PFSK-1 (cell line): ENCODE measurements around the gene TPPP.

Experiments used
- FOXP2 ChIP-seq: optimal IDR thresholded peaks from 2 replicates; pipeline ENCODE3; 2011; ENCODE audit warnings: borderline replicate concordance, control low read depth, inconsistent platforms; ENCODE audit not compliant: insufficient read depth; ENCODE audit errors: extremely low read length, extremely low read depth
- POLR2AphosphoS5 ChIP-seq: IDR thresholded peaks from 2 replicates; pipeline ENCODE4 v1.6.1; 2012; ENCODE audit warnings: low read depth, mild to moderate bottlenecking, control low read depth, low read length, moderate library complexity
- SIN3A ChIP-seq: IDR thresholded peaks from 2 replicates; pipeline ENCODE4 v1.6.1; 2012; ENCODE audit warnings: mild to moderate bottlenecking, low read length, moderate library complexity, borderline replicate concordance; ENCODE audit not compliant: insufficient read depth
- TAF1 ChIP-seq: IDR thresholded peaks from 2 replicates; pipeline ENCODE4 v1.6.1; 2012; ENCODE audit warnings: low read length, control low read depth, borderline replicate concordance; ENCODE audit not compliant: insufficient read depth
- TF ChIP-seq, protein P1 (sequence below), 2 experiments: IDR thresholded peaks; 2 replicates each; pipeline versions ENCODE4 v1.6.1 to v1.8.0; 2011 to 2012; ENCODE audit warnings: low read depth in 2 of 2, low read length in 2 of 2, control low read depth in 1 of 2, inconsistent platforms in 1 of 2, mild to moderate bottlenecking in 1 of 2, moderate library complexity in 1 of 2; ENCODE audit not compliant: insufficient read depth in 1 of 2

TPPP gene

DNA sequence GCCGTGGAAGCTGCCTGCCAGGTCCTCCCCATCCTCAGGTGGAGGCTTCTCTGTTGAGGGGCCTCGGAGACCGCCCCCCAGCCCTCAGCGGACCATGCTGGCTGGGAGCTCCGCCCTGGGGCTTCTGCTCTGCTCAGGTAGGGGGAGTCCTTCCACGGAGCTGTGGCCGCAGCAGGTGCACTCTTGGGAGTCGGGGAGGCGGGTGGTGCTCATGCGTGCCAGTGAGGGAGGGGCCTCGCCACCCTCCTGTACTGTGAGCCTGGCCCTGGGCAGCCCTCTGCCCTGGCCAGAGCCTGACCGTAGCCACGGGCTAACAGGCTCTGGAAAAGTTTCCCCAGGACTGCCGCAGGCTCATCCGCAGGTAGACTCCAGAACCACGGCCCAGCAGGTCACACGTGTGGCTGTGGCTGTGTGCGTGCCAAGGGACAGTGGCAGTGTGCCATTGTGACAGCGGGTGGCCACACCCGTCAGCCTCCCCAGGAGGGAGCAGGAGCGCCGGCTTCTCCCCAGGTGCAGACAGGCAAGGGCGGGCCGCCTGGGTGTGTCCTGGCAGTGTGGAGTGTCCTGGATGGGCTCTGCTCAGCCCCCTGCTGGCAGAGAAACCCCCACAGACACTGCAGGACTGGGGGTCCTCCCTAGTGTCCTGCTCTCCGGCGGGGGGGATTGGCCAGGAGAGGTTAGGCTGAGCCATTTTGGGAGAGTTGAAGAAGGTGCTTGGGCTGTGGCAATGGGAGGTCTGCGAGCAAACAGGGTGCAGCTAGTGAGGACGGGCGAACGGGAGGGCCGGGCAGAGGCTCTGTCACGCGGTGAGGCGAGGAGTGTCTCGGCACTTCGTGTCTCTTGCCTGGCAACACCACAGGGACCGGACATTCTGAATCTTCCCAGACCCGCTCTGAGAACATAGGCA lies 29.5 kb downstream of the TPPP start:
- TF ChIP-seq TAF1: no peak
- TF ChIP-seq, protein P1, sequence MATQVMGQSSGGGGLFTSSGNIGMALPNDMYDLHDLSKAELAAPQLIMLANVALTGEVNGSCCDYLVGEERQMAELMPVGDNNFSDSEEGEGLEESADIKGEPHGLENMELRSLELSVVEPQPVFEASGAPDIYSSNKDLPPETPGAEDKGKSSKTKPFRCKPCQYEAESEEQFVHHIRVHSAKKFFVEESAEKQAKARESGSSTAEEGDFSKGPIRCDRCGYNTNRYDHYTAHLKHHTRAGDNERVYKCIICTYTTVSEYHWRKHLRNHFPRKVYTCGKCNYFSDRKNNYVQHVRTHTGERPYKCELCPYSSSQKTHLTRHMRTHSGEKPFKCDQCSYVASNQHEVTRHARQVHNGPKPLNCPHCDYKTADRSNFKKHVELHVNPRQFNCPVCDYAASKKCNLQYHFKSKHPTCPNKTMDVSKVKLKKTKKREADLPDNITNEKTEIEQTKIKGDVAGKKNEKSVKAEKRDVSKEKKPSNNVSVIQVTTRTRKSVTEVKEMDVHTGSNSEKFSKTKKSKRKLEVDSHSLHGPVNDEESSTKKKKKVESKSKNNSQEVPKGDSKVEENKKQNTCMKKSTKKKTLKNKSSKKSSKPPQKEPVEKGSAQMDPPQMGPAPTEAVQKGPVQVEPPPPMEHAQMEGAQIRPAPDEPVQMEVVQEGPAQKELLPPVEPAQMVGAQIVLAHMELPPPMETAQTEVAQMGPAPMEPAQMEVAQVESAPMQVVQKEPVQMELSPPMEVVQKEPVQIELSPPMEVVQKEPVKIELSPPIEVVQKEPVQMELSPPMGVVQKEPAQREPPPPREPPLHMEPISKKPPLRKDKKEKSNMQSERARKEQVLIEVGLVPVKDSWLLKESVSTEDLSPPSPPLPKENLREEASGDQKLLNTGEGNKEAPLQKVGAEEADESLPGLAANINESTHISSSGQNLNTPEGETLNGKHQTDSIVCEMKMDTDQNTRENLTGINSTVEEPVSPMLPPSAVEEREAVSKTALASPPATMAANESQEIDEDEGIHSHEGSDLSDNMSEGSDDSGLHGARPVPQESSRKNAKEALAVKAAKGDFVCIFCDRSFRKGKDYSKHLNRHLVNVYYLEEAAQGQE (IDR thresholded peaks at IDR 0.05; ENCODE audit: insufficient read depth in 1 of 2, low read depth in 2 of 2, low read length in 2 of 2): no peak
- TF ChIP-seq SIN3A: no peak

GRCh38 chr5:662751-663435 lies 30.3 kb downstream of the TPPP start:
- TF ChIP-seq TAF1 (no peak), POLR2AphosphoS5 (no peak), SIN3A (no peak), FOXP2 (no peak)
- TF ChIP-seq, protein P1 (IDR thresholded peaks at IDR 0.05; ENCODE audit: insufficient read depth in 1 of 2, low read depth in 2 of 2, low read length in 2 of 2): no peak

DNA sequence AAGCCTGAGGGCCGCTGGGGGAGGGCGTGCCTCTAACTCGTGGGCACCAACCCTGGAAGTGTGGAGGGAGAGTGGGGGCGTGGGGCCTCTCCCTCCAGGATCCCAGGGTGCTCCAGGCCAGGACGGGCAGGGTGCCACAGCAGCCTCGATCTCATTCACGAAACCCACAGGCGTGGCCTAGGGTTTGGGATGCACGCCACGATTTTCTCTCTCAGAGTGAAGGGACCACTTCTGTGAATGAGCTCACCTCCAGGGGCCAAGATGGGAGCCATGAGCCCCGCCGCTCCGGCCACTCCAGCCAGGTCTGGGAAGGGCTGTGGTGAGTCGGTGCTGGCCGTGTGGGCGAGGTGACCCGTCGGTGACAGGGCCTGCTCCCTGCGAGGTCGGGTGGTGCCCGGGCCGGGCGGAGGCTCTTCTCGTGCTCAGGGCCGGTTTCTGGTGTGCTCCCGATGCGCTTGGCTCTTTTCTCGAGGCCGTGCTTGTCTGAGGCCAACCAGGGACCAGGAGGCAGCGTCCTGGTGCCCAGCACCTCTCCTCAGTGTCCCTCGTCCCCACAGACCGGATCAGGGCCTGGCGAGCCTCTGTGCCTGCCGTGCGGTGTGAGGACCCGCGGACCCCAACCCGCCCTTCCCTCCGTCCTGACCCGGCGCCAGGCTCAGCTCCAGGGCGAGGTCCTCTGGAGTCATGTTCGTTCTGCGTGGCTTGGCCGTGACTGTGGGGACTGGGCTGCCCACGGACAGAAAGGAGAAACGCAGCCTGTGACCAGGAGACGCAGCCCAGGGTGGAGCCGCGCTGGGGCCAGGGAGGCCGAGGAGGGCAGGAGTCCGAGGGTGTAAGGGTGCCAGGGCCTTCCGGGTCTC lies 31.0 kb downstream of the TPPP start:
- TF ChIP-seq SIN3A: no peak
- TF ChIP-seq, protein P1 (IDR thresholded peaks at IDR 0.05; ENCODE audit: insufficient read depth in 1 of 2, low read depth in 2 of 2, low read length in 2 of 2): no peak
- TF ChIP-seq POLR2AphosphoS5: no peak
- no peak for TF ChIP-seq FOXP2

GRCh38 chr5:660491-661030 lies 32.6 kb downstream of the TPPP start:
- no peak for TF ChIP-seq POLR2AphosphoS5

- TF ChIP-seq POLR2AphosphoS5 (no peak), TAF1 (no peak), FOXP2 (no peak), SIN3A (no peak)
- TF ChIP-seq, protein P1 (IDR thresholded peaks at IDR 0.05; ENCODE audit: insufficient read depth in 1 of 2, low read depth in 2 of 2, low read length in 2 of 2): no peak
Observed at GRCh38 chr5:659496-660263, 33.5 kb downstream of the TPPP start.
